Coronary artery (tissue), 2 donors: ENCODE results near the gene MMAB.
A peak's percentile ranks its signal among the peaks of the same experiment; 100 is the strongest.

Source experiments
- DNase-seq: peaks from one replicate; pipeline ENCODE4 v3.0.0-alpha.2; 2017; ENCODE audit warnings: low spot score
- H3K27ac ChIP-seq, 2 donors: fragments of 200-600 bp; sonication (generic); one replicate each; pipeline ENCODE4 v1.5.1; 2016 to 2019
- H3K4me3 ChIP-seq: fragments of 200-600 bp; sonication (generic); 2 replicates; pipeline ENCODE4 v1.5.1; 2016; ENCODE audit warnings: mild to moderate bottlenecking, moderate library complexity
- CTCF ChIP-seq: fragments of 200-600 bp; sonication (generic); IDR thresholded peaks from one replicate; pipeline ENCODE4 v1.5.1; 2019; ENCODE audit warnings: antibody characterized with exemption

The MMAB gene

GRCh38 chr12:109518820-109519665 lies 54.3 kb downstream of the MMAB start:
- peak overlapping the region in 1 of 2 donors; percentile 60 for H3K27ac ChIP-seq
- DNase-seq: no peak
- no peak overlapping the region for H3K4me3 ChIP-seq
- peak; percentile 67 for TF ChIP-seq CTCF

GRCh38 chr12:109517619-109518018 lies 55.7 kb downstream of the MMAB start:
- Histone ChIP-seq H3K27ac (no peak overlapping the region), H3K4me3 (no peak overlapping the region)
- DNase-seq: peak; percentile 35
- TF ChIP-seq CTCF: no peak

- no peak overlapping the region for H3K27ac ChIP-seq
- no peak for DNase-seq
- no peak for TF ChIP-seq CTCF
- no peak overlapping the region for H3K4me3 ChIP-seq
These were observed 59.3 kb downstream of the MMAB start for GRCh38 chr12:109513977-109514376.

GRCh38 chr12:109513051-109513450 lies 60.3 kb downstream of the MMAB start:
- no peak overlapping the region for H3K27ac ChIP-seq

GRCh38 chr12:109512608-109513007 lies 60.7 kb downstream of the MMAB start:
- Histone ChIP-seq H3K27ac (no peak overlapping the region), H3K4me3 (no peak overlapping the region)
- no peak for DNase-seq
- no peak for TF ChIP-seq CTCF

More at GRCh38 chr12:109513051-109513450, 60.3 kb downstream of the MMAB start:
- no peak for TF ChIP-seq CTCF
- no peak overlapping the region for H3K4me3 ChIP-seq
- no peak for DNase-seq

GRCh38 chr12:109510196-109510595 lies 63.1 kb downstream of the MMAB start:
- TF ChIP-seq CTCF: no peak
- H3K4me3 ChIP-seq: no peak overlapping the region
- H3K27ac ChIP-seq: no peak overlapping the region
- no peak for DNase-seq

- no peak for TF ChIP-seq CTCF
- no peak for DNase-seq
- no peak overlapping the region for H3K4me3 ChIP-seq
- H3K27ac ChIP-seq: no peak overlapping the region
These were observed 69.2 kb downstream of the MMAB start for GRCh38 chr12:109504068-109504467.
